K562 (cell line): ENCODE data around the gene CERS1. TPM values are rescaled to one million over a fixed set of nuclear protein-coding genes. Genes with fewer than 3 reads are reported as not detected.

Experiments
- ATAC-seq: fragments of 200-7000 bp; cut with Tn5 transposase; 3 replicates; pipeline ENCODE4 v1.9.1; 2020; ENCODE audit warnings: moderate library complexity
- BruUV-seq: library from RNA; stranded (reverse); fragments of 400-500 nt; replicated peaks from 2 replicates; lab custom pipeline; 2021; lab: Mats Ljungman, UMichigan
- CTCF ChIA-PET: fragments of 300-600 bp; formaldehyde crosslinking; extraction: SDS; loops from one replicate; lab custom pipeline; 2021; ENCODE audit warnings: low intra/inter-chr PET ratio; lab: Yijun Ruan, JAX
- POLR2A ChIA-PET: fragments of 300-600, 350-650 bp; sonication (Branson Sonifier 250); formaldehyde crosslinking; extraction: SDS; loops from one replicate; lab custom pipeline; 2021; ENCODE audit warnings: antibody characterized with exemption, inconsistent platforms; lab: Yijun Ruan, JAX
- DNase-seq, 4 experiments: peaks; one replicate each; pipeline versions ENCODE4 v3.0.0 to v3.0.0-alpha.2; 2011 to 2018; ENCODE audit warnings: low spot score in 3 of 4, mixed read lengths in 3 of 4; ENCODE audit errors: extremely low read depth in 1 of 4
- FAIRE-seq: peaks from 2 replicates; lab custom pipeline; 2011; peaks lifted over from hg19 to GRCh38; lab: Jason Lieb, UNC
- H2AFZ ChIP-seq: 2 replicates; pipeline ENCODE4 v1.6.0; 2011; ENCODE audit warnings: low read depth, low read length, control low read depth, inconsistent platforms
- H3K27ac ChIP-seq: fragments of 200-600 bp; 3 replicates; pipeline ENCODE4 v1.8.0; 2011; ENCODE audit warnings: low read depth, mild to moderate bottlenecking, control low read depth, inconsistent platforms, low read length, moderate library complexity, mixed read lengths; ENCODE audit errors: extremely low read depth
- H3K27me3 ChIP-seq, 2 experiments: fragments of 300-600 bp in 1 of 2; 2 replicates in 1 of 2; 3 replicates in 1 of 2; pipeline versions ENCODE4 v1.6.0 to v1.8.0; 2011; ENCODE audit warnings: inconsistent platforms in 2 of 2, low read length in 2 of 2, mild to moderate bottlenecking in 1 of 2, mixed read lengths in 1 of 2, moderate library complexity in 1 of 2; ENCODE audit not compliant: control insufficient read depth in 2 of 2, insufficient read depth in 2 of 2
- H3K36me3 ChIP-seq: fragments of 300-600 bp; 3 replicates; pipeline ENCODE4 v1.8.0; 2011; ENCODE audit warnings: mild to moderate bottlenecking, low read length, inconsistent platforms; ENCODE audit not compliant: control insufficient read depth, insufficient read depth
- H3K4me1 ChIP-seq, 2 experiments: fragments of 200-600 bp in 1 of 2; replicated peaks in 1 of 2; 2 replicates in 1 of 2; 3 replicates in 1 of 2; pipeline versions ENCODE4 v1.5.1 to v1.8.0; 2011; ENCODE audit warnings: inconsistent platforms in 2 of 2, low read length in 2 of 2, mild to moderate bottlenecking in 1 of 2, mixed read lengths in 1 of 2, moderate library complexity in 1 of 2; ENCODE audit not compliant: control insufficient read depth in 2 of 2, insufficient read depth in 2 of 2
- H3K4me2 ChIP-seq: 2 replicates; pipeline ENCODE4 v1.6.1; 2011; ENCODE audit warnings: low read length, control low read depth, inconsistent platforms, mixed read lengths; ENCODE audit not compliant: insufficient read depth
- H3K4me3 ChIP-seq: fragments of 200-600 bp; sonication (generic), shearing (Covaris generic); 2 replicates; pipeline ENCODE4 v1.5.1; 2016; ENCODE audit warnings: control low read depth, inconsistent platforms
- H3K79me2 ChIP-seq: fragments of 200-600 bp; 3 replicates; pipeline ENCODE4 v1.8.0; 2011; ENCODE audit warnings: low read length, inconsistent platforms; ENCODE audit not compliant: control insufficient read depth, insufficient read depth
- H3K9ac ChIP-seq, 2 experiments: 2 replicates each; pipeline versions ENCODE4 v1.6.0 to v1.6.1; 2011; ENCODE audit warnings: low read depth in 2 of 2, low read length in 2 of 2, control low read depth in 1 of 2, inconsistent platforms in 1 of 2, mild to moderate bottlenecking in 1 of 2, mixed read lengths in 1 of 2; ENCODE audit not compliant: insufficient read depth in 1 of 2
- H3K9me1 ChIP-seq: one replicate; pipeline ENCODE4 v1.6.0; 2011; ENCODE audit warnings: inconsistent platforms, mild to moderate bottlenecking, low read length, moderate library complexity; ENCODE audit not compliant: control insufficient read depth, insufficient read depth
- H3K9me3 ChIP-seq: replicated peaks from 2 replicates; pipeline ENCODE4 v1.5.1; 2011; ENCODE audit warnings: low read depth, low read length, inconsistent platforms; ENCODE audit not compliant: control insufficient read depth, insufficient read depth
- H4K20me1 ChIP-seq: replicated peaks from 2 replicates; pipeline ENCODE4 v1.6.1; 2011; ENCODE audit warnings: low read length, inconsistent platforms, mixed read lengths; ENCODE audit not compliant: control insufficient read depth, insufficient read depth
- KLF13 ChIP-seq: fragments of 450-650 bp; IDR thresholded peaks from 2 replicates; pipeline ENCODE4 v1.6.1; 2016; ENCODE audit warnings: missing genetic modification characterization, low read depth, mild to moderate bottlenecking, missing compliant biosample characterization, moderate library complexity, borderline replicate concordance
- KLF16 ChIP-seq: IDR thresholded peaks from 2 replicates; pipeline ENCODE4 v1.6.1; 2016; ENCODE audit warnings: antibody characterized with exemption
- TAF7 ChIP-seq: fragments of 450-650 bp; IDR thresholded peaks from 2 replicates; pipeline ENCODE4 v1.6.1; 2016; ENCODE audit warnings: missing genetic modification characterization, missing compliant biosample characterization
- WGBS: fragments of 100-300 bp; shearing (Covaris generic); methylation state at CpG from one replicate; pipeline ENCODE4 v1.1.6; 2016; ENCODE audit warnings: low coverage, mixed read lengths; ENCODE audit not compliant: insufficient coverage; ENCODE audit errors: missing lambda C conversion rate; 5-methylcytosine and 5-hydroxymethylcytosine counted together
- in situ Hi-C: fragments of 300-500 bp; cut with MboI; formaldehyde crosslinking; loops from 4 replicates; pipeline ENCODE4 v1.15.0; 2018; ENCODE audit warnings: inconsistent platforms, mixed read lengths
- intact Hi-C: fragments of 100-400 bp; cut with micrococcal nuclease; formaldehyde crosslinking; loops from 2 replicates; pipeline ENCODE4 v1.14.2; 2022
- polyA plus RNA-seq, 8 experiments: library from polyadenylated mRNA; depleted of rRNA in 4 of 8; stranded (reverse) in 5 of 8; unstranded in 3 of 8; fragments of >200 nt; fragmentation: Nextera tagmentation in 2 of 8; fragmentation: Illumina TruSeq in 1 of 8; extraction: Ambion mirVana in 2 of 8; extraction: Trizol in 1 of 8; gene quantifications; 2 replicates each; pipeline versions ENCODE4 v1.2.1 to v1.2.3, GENCODE V29; 2011 to 2014; ENCODE audit warnings: inconsistent platforms in 1 of 8, missing spikeins in 1 of 8
- total RNA-seq, 7 experiments: library from RNA; depleted of rRNA in 6 of 7; stranded (reverse); fragments of >200 nt in 6 of 7; fragmentation: Illumina TruSeq in 2 of 7; extraction: Trizol in 2 of 7; gene quantifications; 2 replicates each; pipeline versions ENCODE4 v1.2.1 to v1.2.3, GENCODE V29; 2011 to 2021; ENCODE audit warnings: low replicate concordance in 1 of 7
- TF ChIP-seq, protein P1 (sequence below): fragments of 150-350 bp; IDR thresholded peaks from 2 replicates; pipeline ENCODE4 v1.6.1; 2014; ENCODE audit warnings: low read depth, mild to moderate bottlenecking, low read length, borderline replicate concordance
- TF ChIP-seq, protein P2 (sequence below): sonication (generic); formaldehyde crosslinking; IDR thresholded peaks from 2 replicates; pipeline ENCODE4 v1.8.0; 2023; ENCODE audit warnings: mild to moderate bottlenecking, missing genetic modification reagents
- TF ChIP-seq, protein P3 (sequence below), 3 experiments: IDR thresholded peaks in 2 of 3; conservative IDR thresholded peaks in 1 of 3; 2 replicates each; pipeline ENCODE4 v1.5.1; 2011 to 2012; ENCODE audit warnings: low read length in 3 of 3, mild to moderate bottlenecking in 3 of 3, control low read depth in 2 of 3, improper control_type of control experiment in 1 of 3, inconsistent platforms in 1 of 3, low read depth in 1 of 3, mixed read lengths in 1 of 3, moderate library complexity in 1 of 3; ENCODE audit not compliant: insufficient read depth in 2 of 3

Gene CERS1
- total and polyA plus RNA-seq, 9 of the 15 experiments (the other 6 are each of a cell fraction or from before 2014, with no cell fraction given) = 0.33 to 1.5 (median 0.86) TPM; not detected in 2

DNA sequence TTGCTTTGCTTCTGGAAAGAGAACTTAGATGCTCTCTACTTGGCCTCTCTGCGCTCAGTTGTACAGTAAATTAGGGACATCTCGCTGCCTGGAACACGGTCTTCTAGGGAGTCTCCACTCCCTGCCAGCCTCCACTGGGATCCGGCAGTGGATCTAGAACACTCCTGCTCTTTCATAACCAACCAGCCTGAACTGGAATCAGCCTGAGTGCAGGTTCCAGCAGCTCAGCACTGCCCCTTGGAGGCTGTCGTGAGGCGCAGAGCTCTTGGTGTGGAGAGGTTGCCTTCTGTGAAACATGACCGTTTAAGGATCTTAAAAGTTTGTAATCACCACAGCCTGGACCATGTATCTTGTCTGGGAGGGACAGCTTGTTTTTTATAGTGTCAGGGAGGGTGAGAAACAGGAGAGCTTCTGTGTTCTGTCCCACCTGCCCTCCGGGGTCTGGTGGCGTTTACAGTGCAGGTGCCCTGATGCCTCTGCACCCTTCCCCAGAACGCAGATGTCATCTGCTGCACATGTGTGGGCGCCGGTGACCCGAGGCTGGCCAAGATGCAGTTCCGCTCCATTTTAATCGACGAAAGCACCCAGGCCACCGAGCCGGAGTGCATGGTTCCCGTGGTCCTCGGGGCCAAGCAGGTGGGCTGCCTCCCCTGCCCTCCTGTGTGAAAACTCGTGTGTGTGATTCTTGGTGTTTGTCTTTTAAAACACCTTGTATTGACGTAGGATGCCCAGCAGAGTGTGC, 39.4 kb downstream of the CERS1 start:
- Histone ChIP-seq H3K79me2 (no peaks in the 10 kb centered on the region), H3K4me1 (peaks cover 0 to 25% of the 10 kb centered on the region in 2 experiments; a peak in 1 of 5 replicates), H3K4me2 (no peak overlapping the region), H3K9me1 (peaks cover 3% of the 10 kb centered on the region), H4K20me1 (peaks cover 7% of the 10 kb centered on the region; the same call in 1 of the 2 replicates), H3K27me3 (no peaks in the 10 kb centered on the region), H2AFZ (no peak overlapping the region), H3K27ac (no peak overlapping the region), H3K9ac (no peak overlapping the region; a peak in 1 of 4 replicates), H3K9me3 (no peaks in the 10 kb centered on the region), H3K4me3 (no peak overlapping the region), H3K36me3 (peaks cover 99% of the 10 kb centered on the region; the same call in 2 of the 3 replicates)
- ChIA-PET POLR2A (interaction anchor here (0.6 to 2.4 kb wide), 7 partner anchors 11 to 376 kb away, joined by 3 to 12 read pairs (median 3); no protein-coding TSS in a partner anchor), CTCF (no interaction called here)
- peak; percentile 59 for FAIRE-seq
- ATAC-seq = peak; percentile 65
- no TSS peak for BruUV-seq
- intact Hi-C loops = no loop called here
- 93% methylated on average over 21 of the region's 22 CpGs for WGBS
- in situ Hi-C loops = no loop called here
- DNase-seq = peak in 1 of 4 experiments; percentile 40
- TF ChIP-seq, protein P1, sequence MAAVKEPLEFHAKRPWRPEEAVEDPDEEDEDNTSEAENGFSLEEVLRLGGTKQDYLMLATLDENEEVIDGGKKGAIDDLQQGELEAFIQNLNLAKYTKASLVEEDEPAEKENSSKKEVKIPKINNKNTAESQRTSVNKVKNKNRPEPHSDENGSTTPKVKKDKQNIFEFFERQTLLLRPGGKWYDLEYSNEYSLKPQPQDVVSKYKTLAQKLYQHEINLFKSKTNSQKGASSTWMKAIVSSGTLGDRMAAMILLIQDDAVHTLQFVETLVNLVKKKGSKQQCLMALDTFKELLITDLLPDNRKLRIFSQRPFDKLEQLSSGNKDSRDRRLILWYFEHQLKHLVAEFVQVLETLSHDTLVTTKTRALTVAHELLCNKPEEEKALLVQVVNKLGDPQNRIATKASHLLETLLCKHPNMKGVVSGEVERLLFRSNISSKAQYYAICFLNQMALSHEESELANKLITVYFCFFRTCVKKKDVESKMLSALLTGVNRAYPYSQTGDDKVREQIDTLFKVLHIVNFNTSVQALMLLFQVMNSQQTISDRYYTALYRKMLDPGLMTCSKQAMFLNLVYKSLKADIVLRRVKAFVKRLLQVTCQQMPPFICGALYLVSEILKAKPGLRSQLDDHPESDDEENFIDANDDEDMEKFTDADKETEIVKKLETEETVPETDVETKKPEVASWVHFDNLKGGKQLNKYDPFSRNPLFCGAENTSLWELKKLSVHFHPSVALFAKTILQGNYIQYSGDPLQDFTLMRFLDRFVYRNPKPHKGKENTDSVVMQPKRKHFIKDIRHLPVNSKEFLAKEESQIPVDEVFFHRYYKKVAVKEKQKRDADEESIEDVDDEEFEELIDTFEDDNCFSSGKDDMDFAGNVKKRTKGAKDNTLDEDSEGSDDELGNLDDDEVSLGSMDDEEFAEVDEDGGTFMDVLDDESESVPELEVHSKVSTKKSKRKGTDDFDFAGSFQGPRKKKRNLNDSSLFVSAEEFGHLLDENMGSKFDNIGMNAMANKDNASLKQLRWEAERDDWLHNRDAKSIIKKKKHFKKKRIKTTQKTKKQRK = no peak
- TF ChIP-seq, protein P2, sequence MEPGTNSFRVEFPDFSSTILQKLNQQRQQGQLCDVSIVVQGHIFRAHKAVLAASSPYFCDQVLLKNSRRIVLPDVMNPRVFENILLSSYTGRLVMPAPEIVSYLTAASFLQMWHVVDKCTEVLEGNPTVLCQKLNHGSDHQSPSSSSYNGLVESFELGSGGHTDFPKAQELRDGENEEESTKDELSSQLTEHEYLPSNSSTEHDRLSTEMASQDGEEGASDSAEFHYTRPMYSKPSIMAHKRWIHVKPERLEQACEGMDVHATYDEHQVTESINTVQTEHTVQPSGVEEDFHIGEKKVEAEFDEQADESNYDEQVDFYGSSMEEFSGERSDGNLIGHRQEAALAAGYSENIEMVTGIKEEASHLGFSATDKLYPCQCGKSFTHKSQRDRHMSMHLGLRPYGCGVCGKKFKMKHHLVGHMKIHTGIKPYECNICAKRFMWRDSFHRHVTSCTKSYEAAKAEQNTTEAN = no peak
- TF ChIP-seq TAF7 (no peak), KLF16 (peak; percentile 62), KLF13 (tag) (no peak)
- TF ChIP-seq, protein P3, sequence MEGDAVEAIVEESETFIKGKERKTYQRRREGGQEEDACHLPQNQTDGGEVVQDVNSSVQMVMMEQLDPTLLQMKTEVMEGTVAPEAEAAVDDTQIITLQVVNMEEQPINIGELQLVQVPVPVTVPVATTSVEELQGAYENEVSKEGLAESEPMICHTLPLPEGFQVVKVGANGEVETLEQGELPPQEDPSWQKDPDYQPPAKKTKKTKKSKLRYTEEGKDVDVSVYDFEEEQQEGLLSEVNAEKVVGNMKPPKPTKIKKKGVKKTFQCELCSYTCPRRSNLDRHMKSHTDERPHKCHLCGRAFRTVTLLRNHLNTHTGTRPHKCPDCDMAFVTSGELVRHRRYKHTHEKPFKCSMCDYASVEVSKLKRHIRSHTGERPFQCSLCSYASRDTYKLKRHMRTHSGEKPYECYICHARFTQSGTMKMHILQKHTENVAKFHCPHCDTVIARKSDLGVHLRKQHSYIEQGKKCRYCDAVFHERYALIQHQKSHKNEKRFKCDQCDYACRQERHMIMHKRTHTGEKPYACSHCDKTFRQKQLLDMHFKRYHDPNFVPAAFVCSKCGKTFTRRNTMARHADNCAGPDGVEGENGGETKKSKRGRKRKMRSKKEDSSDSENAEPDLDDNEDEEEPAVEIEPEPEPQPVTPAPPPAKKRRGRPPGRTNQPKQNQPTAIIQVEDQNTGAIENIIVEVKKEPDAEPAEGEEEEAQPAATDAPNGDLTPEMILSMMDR (IDR thresholded peaks at IDR 0.05 in 2 of 3, conservative IDR thresholded peaks at IDR 0.05 in 1 of 3; ENCODE audit: insufficient read depth in 2 of 3, low read depth in 1 of 3, low read length in 3 of 3) = peak; percentile 24 to 40 (median 39); a peak in 4 of 6 replicates
